HepG2 (cell line): ENCODE data around the gene RBM25. TPM values are rescaled to one million over a fixed set of nuclear protein-coding genes. Genes with fewer than 3 reads are reported as not detected.

ENCODE experiments used
- AHR ChIP-seq: IDR thresholded peaks from 2 replicates; pipeline ENCODE4 v1.6.1; 2018; ENCODE audit warnings: missing genetic modification reagents, missing compliant biosample characterization
- ATF4 ChIP-seq, 2 experiments: fragments of 450-650 bp in 1 of 2; sonication (generic) in 1 of 2; formaldehyde crosslinking; IDR thresholded peaks; 2 replicates each; pipeline versions ENCODE4 v1.5.0 to v1.8.0; 2020 to 2022; ENCODE audit warnings: mild to moderate bottlenecking in 1 of 2, missing genetic modification reagents in 1 of 2
- ATF7-NPFF ChIP-seq: sonication (generic); formaldehyde crosslinking; IDR thresholded peaks from 2 replicates; pipeline ENCODE4 v1.8.1; 2023; ENCODE audit warnings: mild to moderate bottlenecking, low read depth, missing genetic modification reagents, moderate library complexity
- ATRX ChIP-seq: sonication (generic); formaldehyde crosslinking; IDR thresholded peaks from 2 replicates; pipeline ENCODE4 v1.4.0; 2020; ENCODE audit warnings: missing genetic modification reagents, borderline replicate concordance
- CBX2 ChIP-seq, 2 experiments: fragments of 200-600 bp in 1 of 2; sonication (generic); formaldehyde crosslinking in 1 of 2; IDR thresholded peaks; 2 replicates each; pipeline versions ENCODE4 v1.7.0 to v1.8.1; 2018 to 2022; ENCODE audit warnings: low read depth in 2 of 2, low read length in 1 of 2, mild to moderate bottlenecking in 1 of 2, missing genetic modification reagents in 1 of 2
- CCAR2 ChIP-seq: fragments of 200-400 bp; formaldehyde crosslinking; optimal IDR thresholded peaks from 2 replicates; pipeline ENCODE3; 2018; ENCODE audit warnings: low read depth, mild to moderate bottlenecking, low read length, moderate library complexity
- DR1 ChIP-seq: sonication (generic); formaldehyde crosslinking; IDR thresholded peaks from 2 replicates; pipeline ENCODE4 v1.8.0; 2021; ENCODE audit warnings: mild to moderate bottlenecking, missing genetic modification reagents, inconsistent platforms
- HNF4G ChIP-seq, 2 experiments: sonication (generic) in 1 of 2; formaldehyde crosslinking in 1 of 2; IDR thresholded peaks; 2 replicates each; pipeline versions ENCODE4 v1.4.0 to v1.6.1; 2011 to 2020; ENCODE audit warnings: borderline replicate concordance in 2 of 2, low read depth in 2 of 2, mild to moderate bottlenecking in 2 of 2, low read length in 1 of 2, missing genetic modification reagents in 1 of 2, moderate library complexity in 1 of 2
- PRDM4 ChIP-seq: sonication (generic); formaldehyde crosslinking; IDR thresholded peaks from 2 replicates; pipeline ENCODE4 v1.9.0; 2021; ENCODE audit warnings: missing genetic modification reagents, borderline replicate concordance
- RFXAP ChIP-seq: sonication (generic); formaldehyde crosslinking; IDR thresholded peaks from 2 replicates; pipeline ENCODE4 v1.4.0; 2020; ENCODE audit warnings: missing genetic modification reagents, borderline replicate concordance
- ZBTB1 ChIP-seq: sonication (generic); formaldehyde crosslinking; IDR thresholded peaks from 2 replicates; pipeline ENCODE4 v1.4.0; 2020; ENCODE audit warnings: missing genetic modification reagents, borderline replicate concordance
- ZBTB7B ChIP-seq: sonication (generic); formaldehyde crosslinking; IDR thresholded peaks from 2 replicates; pipeline ENCODE4 v1.4.0; 2020; ENCODE audit warnings: missing genetic modification reagents
- ZNF160 ChIP-seq: sonication (generic); formaldehyde crosslinking; IDR thresholded peaks from 2 replicates; pipeline ENCODE4 v1.8.0; 2022; ENCODE audit warnings: mild to moderate bottlenecking, inconsistent platforms, missing genetic modification reagents
- ZNF354B ChIP-seq: sonication (generic); formaldehyde crosslinking; IDR thresholded peaks from 2 replicates; pipeline ENCODE4 v1.8.0; 2022; ENCODE audit warnings: mild to moderate bottlenecking, missing genetic modification reagents
- ZNF382 ChIP-seq: sonication (generic); formaldehyde crosslinking; IDR thresholded peaks from 2 replicates; pipeline ENCODE4 v1.5.0; 2020; ENCODE audit warnings: missing genetic modification reagents, mild to moderate bottlenecking, borderline replicate concordance
- ZNF546 ChIP-seq: sonication (generic); formaldehyde crosslinking; conservative IDR thresholded peaks from 2 replicates; pipeline ENCODE4 v1.8.1; 2023; ENCODE audit warnings: mild to moderate bottlenecking, missing genetic modification reagents
- ZNF7 ChIP-seq: IDR thresholded peaks from 2 replicates; pipeline ENCODE4 v1.6.1; 2016; ENCODE audit warnings: missing biosample characterization, missing genetic modification reagents
- ZNF704 ChIP-seq: sonication (generic); formaldehyde crosslinking; IDR thresholded peaks from 2 replicates; pipeline ENCODE4 v1.8.1; 2023; ENCODE audit warnings: mild to moderate bottlenecking, inconsistent platforms, moderate library complexity, missing genetic modification reagents, borderline replicate concordance
- ZNF850 ChIP-seq: sonication (generic); formaldehyde crosslinking; conservative IDR thresholded peaks from 2 replicates; pipeline ENCODE4 v1.9.0; 2021; ENCODE audit warnings: mild to moderate bottlenecking, missing genetic modification reagents
- polyA plus RNA-seq, 8 experiments: library from polyadenylated mRNA; depleted of rRNA in 3 of 8; stranded (reverse) in 7 of 8; unstranded in 1 of 8; fragments of >200 nt; fragmentation: Illumina TruSeq in 4 of 8; extraction: Trizol in 4 of 8; gene quantifications; 2 replicates each; pipeline versions ENCODE4 v1.2.1 to v1.2.3, GENCODE V29; 2011 to 2016; ENCODE audit warnings: low read depth in 4 of 8, missing spikeins in 1 of 8, mixed read lengths in 1 of 8; ENCODE audit not compliant: insufficient read depth in 1 of 8
- total RNA-seq, 5 experiments: library from RNA; depleted of rRNA; stranded (reverse); fragments of >200 nt; fragmentation: Illumina TruSeq; extraction: Trizol; gene quantifications; 2 replicates each; pipeline ENCODE4 v1.2.3, GENCODE V29; 2016; ENCODE audit warnings: low read depth in 1 of 5
- TF ChIP-seq, protein P1 (sequence below): sonication (generic); formaldehyde crosslinking; conservative IDR thresholded peaks from 2 replicates; pipeline ENCODE4 v1.4.0; 2020; ENCODE audit warnings: missing genetic modification reagents

RBM25 gene
- total and polyA plus RNA-seq, 2 of the 13 experiments (the other 11 are each of a cell fraction or from before 2014, with no cell fraction given) = 34.1 to 65.9 TPM

- TF ChIP-seq ATF4 (CRISPR knock-in tag; IDR thresholded peaks at IDR 0.05) (0 out of 4 replicates have a peak, but pooled peaks of 1 of the 2 experiments have one; percentile 11), ZBTB7B (CRISPR knock-in tag) (peak; percentile 46; the same call in 1 of the 2 replicates), AHR (CRISPR knock-in tag) (peak; percentile 81; the same call in 1 of the 2 replicates), ZNF7 (CRISPR knock-in tag) (no peak), ATRX (no peak), ATF7-NPFF (CRISPR knock-in tag) (0 out of 2 replicates have a peak, but pooled peaks have one; percentile 8), ZBTB1 (CRISPR knock-in tag) (no peak), ZNF850 (CRISPR knock-in tag) (no peak), ZNF382 (CRISPR knock-in tag) (no peak), ZNF354B (CRISPR knock-in tag) (no peak), ZNF546 (CRISPR knock-in tag) (no peak; the same call in 1 of the 2 replicates), CCAR2 (no peak), HNF4G (IDR thresholded peaks at IDR 0.05; ENCODE audit: borderline replicate concordance, low read depth, low read length) (peak; percentile 68), HNF4G (CRISPR knock-in tag; IDR thresholded peaks at IDR 0.05; ENCODE audit: borderline replicate concordance, low read depth) (no peak; the same call in 1 of the 2 replicates), RFXAP (CRISPR knock-in tag) (peak; percentile 70), ZNF704 (CRISPR knock-in tag) (0 out of 2 replicates have a peak, but pooled peaks have one; percentile 36), CBX2 (IDR thresholded peaks at IDR 0.05; ENCODE audit: low read depth, low read length) (no peak), CBX2 (CRISPR knock-in tag; IDR thresholded peaks at IDR 0.05; ENCODE audit: low read depth) (no peak), PRDM4 (CRISPR knock-in tag) (no peak), ZNF160 (CRISPR knock-in tag) (peak; percentile 57; the same call in 1 of the 2 replicates), DR1 (CRISPR knock-in tag) (peak; percentile 78)
- TF ChIP-seq, protein P1, sequence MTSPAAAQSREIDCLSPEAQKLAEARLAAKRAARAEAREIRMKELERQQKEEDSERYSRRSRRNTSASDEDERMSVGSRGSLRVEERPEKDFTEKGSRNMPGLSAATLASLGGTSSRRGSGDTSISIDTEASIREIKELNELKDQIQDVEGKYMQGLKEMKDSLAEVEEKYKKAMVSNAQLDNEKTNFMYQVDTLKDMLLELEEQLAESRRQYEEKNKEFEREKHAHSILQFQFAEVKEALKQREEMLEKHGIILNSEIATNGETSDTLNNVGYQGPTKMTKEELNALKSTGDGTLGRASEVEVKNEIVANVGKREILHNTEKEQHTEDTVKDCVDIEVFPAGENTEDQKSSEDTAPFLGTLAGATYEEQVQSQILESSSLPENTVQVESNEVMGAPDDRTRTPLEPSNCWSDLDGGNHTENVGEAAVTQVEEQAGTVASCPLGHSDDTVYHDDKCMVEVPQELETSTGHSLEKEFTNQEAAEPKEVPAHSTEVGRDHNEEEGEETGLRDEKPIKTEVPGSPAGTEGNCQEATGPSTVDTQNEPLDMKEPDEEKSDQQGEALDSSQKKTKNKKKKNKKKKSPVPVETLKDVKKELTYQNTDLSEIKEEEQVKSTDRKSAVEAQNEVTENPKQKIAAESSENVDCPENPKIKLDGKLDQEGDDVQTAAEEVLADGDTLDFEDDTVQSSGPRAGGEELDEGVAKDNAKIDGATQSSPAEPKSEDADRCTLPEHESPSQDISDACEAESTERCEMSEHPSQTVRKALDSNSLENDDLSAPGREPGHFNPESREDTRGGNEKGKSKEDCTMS = no peak
These were observed at the start of gene RBM25 (continued) for GRCh38 chr14:73058224-73058921.
